H9 (cell line): ENCODE measurements around the gene NEUROG1. TPM values are rescaled to one million over a fixed set of nuclear protein-coding genes. Genes with fewer than 3 reads are reported as not detected.

Source experiments
- DNase-seq: peaks from one replicate; pipeline ENCODE4 v3.0.0-alpha.2; 2017
- H2AFZ ChIP-seq: one replicate; pipeline ENCODE4 v1.6.1; 2013; ENCODE audit warnings: mild to moderate bottlenecking, low read length, control low read depth, moderate library complexity
- H2AK5ac ChIP-seq: 2 replicates; pipeline ENCODE4 v1.6.1; 2013; ENCODE audit warnings: low read length, control low read depth, mixed read lengths; ENCODE audit not compliant: insufficient read length
- H2BK120ac ChIP-seq: one replicate; pipeline ENCODE4 v1.6.1; 2013; ENCODE audit warnings: low read depth, mild to moderate bottlenecking, low read length, control low read depth, inconsistent platforms; ENCODE audit not compliant: poor library complexity, severe bottlenecking
- H2BK12ac ChIP-seq: 2 replicates; pipeline ENCODE4 v1.6.1; 2013; ENCODE audit warnings: low read length, control low read depth, mixed read lengths, low read depth; ENCODE audit not compliant: insufficient read length
- H2BK15ac ChIP-seq: 2 replicates; pipeline ENCODE4 v1.6.1; 2013; ENCODE audit warnings: low read depth, low read length, control low read depth
- H2BK20ac ChIP-seq: one replicate; pipeline ENCODE4 v1.6.1; 2013; ENCODE audit warnings: low read depth, mild to moderate bottlenecking, low read length, control low read depth, inconsistent platforms; ENCODE audit not compliant: poor library complexity, severe bottlenecking
- H2BK5ac ChIP-seq: 2 replicates; pipeline ENCODE4 v1.6.1; 2013; ENCODE audit warnings: low read length, control low read depth, mixed read lengths; ENCODE audit not compliant: insufficient read length
- H3K14ac ChIP-seq: 2 replicates; pipeline ENCODE4 v1.6.1; 2013; ENCODE audit warnings: low read length, control low read depth; ENCODE audit not compliant: insufficient read depth
- H3K18ac ChIP-seq: 2 replicates; pipeline ENCODE4 v1.6.1; 2013; ENCODE audit warnings: low read depth, mild to moderate bottlenecking, mixed read lengths, low read length, control low read depth; ENCODE audit not compliant: insufficient read length
- H3K23ac ChIP-seq: 2 replicates; pipeline ENCODE4 v1.6.1; 2013; ENCODE audit warnings: low read length, control low read depth, mixed read lengths, low read depth; ENCODE audit not compliant: insufficient read length
- H3K23me2 ChIP-seq: 2 replicates; pipeline ENCODE4 v1.6.1; 2013; ENCODE audit warnings: low read depth, mild to moderate bottlenecking, mixed read lengths, low read length, control low read depth; ENCODE audit not compliant: insufficient read length, poor library complexity, severe bottlenecking
- H3K27ac ChIP-seq: 2 replicates; pipeline ENCODE4 v1.5.1; 2013; ENCODE audit warnings: low read length, control low read depth, mixed read lengths, low read depth; ENCODE audit not compliant: insufficient read length
- H3K27me3 ChIP-seq: 2 replicates; pipeline ENCODE4 v1.6.1; 2013; ENCODE audit warnings: low read length, control low read depth, inconsistent platforms; ENCODE audit not compliant: insufficient read depth
- H3K4ac ChIP-seq: 2 replicates; pipeline ENCODE4 v1.6.1; 2013; ENCODE audit warnings: low read depth, mild to moderate bottlenecking, control low read depth, inconsistent platforms, low read length, moderate library complexity
- H3K4me1 ChIP-seq: 2 replicates; pipeline ENCODE4 v1.6.1; 2013; ENCODE audit warnings: low read length, control low read depth, inconsistent platforms; ENCODE audit not compliant: insufficient read depth
- H3K4me2 ChIP-seq: 2 replicates; pipeline ENCODE4 v1.6.1; 2013; ENCODE audit warnings: low read length, control low read depth, mixed read lengths; ENCODE audit not compliant: insufficient read length, insufficient read depth
- H3K56ac ChIP-seq: 2 replicates; pipeline ENCODE4 v1.6.1; 2013; ENCODE audit warnings: low read depth, mild to moderate bottlenecking, mixed read lengths, low read length, control low read depth; ENCODE audit not compliant: insufficient read length
- H3K79me1 ChIP-seq: 2 replicates; pipeline ENCODE4 v1.6.1; 2013; ENCODE audit warnings: low read depth, mild to moderate bottlenecking, moderate library complexity, low read length, control low read depth, inconsistent platforms; ENCODE audit not compliant: insufficient read depth, poor library complexity, severe bottlenecking
- H3K79me2 ChIP-seq: 2 replicates; pipeline ENCODE4 v1.6.1; 2013; ENCODE audit warnings: low read length, control low read depth, inconsistent platforms; ENCODE audit not compliant: insufficient read depth
- H3K9ac ChIP-seq: 2 replicates; pipeline ENCODE4 v1.6.1; 2013; ENCODE audit warnings: low read length, control low read depth, mixed read lengths; ENCODE audit not compliant: insufficient read length; ENCODE audit errors: extremely low read depth
- H3K9me3 ChIP-seq: one replicate; pipeline ENCODE4 v1.6.1; 2013; ENCODE audit warnings: low read depth, low read length, inconsistent platforms; ENCODE audit not compliant: control insufficient read depth
- H3T11ph ChIP-seq: one replicate; pipeline ENCODE4 v1.6.1; 2013; ENCODE audit warnings: mild to moderate bottlenecking, low read length, control low read depth, inconsistent platforms
- H4K20me1 ChIP-seq: one replicate; pipeline ENCODE4 v1.6.1; 2013; ENCODE audit not compliant: control insufficient read depth, insufficient read length, insufficient read depth
- H4K5ac ChIP-seq: 2 replicates; pipeline ENCODE4 v1.6.1; 2013; ENCODE audit warnings: low read depth, mild to moderate bottlenecking, mixed read lengths, low read length, control low read depth; ENCODE audit not compliant: insufficient read length
- H4K8ac ChIP-seq: replicated peaks from 2 replicates; pipeline ENCODE4 v1.6.1; 2013; ENCODE audit warnings: low read length, control low read depth, mixed read lengths, low read depth; ENCODE audit not compliant: insufficient read length
- H4K91ac ChIP-seq: 2 replicates; pipeline ENCODE4 v1.6.1; 2013; ENCODE audit warnings: low read depth, mild to moderate bottlenecking, moderate library complexity, mixed read lengths, low read length, control low read depth; ENCODE audit not compliant: insufficient read length
- H3K27ac Mint-ChIP-seq, 3 experiments: 2 replicates in 2 of 3; 3 replicates in 1 of 3; pipeline ENCODE4 v1.8.0; 2020 to 2021; ENCODE audit warnings: mixed read lengths in 3 of 3, mild to moderate bottlenecking in 1 of 3, moderate library complexity in 1 of 3
- H3K27me3 Mint-ChIP-seq: 2 replicates; pipeline ENCODE4 v1.8.0; 2021; ENCODE audit warnings: low read depth, mild to moderate bottlenecking, moderate library complexity, mixed read lengths
- H3K36me3 Mint-ChIP-seq, 3 experiments: 2 replicates in 2 of 3; 3 replicates in 1 of 3; pipeline ENCODE4 v1.8.0; 2020 to 2021; ENCODE audit warnings: low read depth in 3 of 3, mixed read lengths in 3 of 3; ENCODE audit not compliant: insufficient read depth in 1 of 3
- H3K4me1 Mint-ChIP-seq, 2 experiments: 2 replicates each; pipeline ENCODE4 v1.8.0; 2020; ENCODE audit warnings: mixed read lengths in 2 of 2
- H3K4me3 Mint-ChIP-seq, 2 experiments: 2 replicates in 1 of 2; 3 replicates in 1 of 2; pipeline ENCODE4 v1.8.0; 2020 to 2021; ENCODE audit warnings: mild to moderate bottlenecking in 2 of 2, mixed read lengths in 2 of 2, moderate library complexity in 1 of 2
- H3K9me3 Mint-ChIP-seq, 2 experiments: 2 replicates in 1 of 2; 3 replicates in 1 of 2; pipeline ENCODE4 v1.8.0; 2020; ENCODE audit warnings: mild to moderate bottlenecking in 2 of 2, mixed read lengths in 2 of 2, moderate library complexity in 1 of 2
- WGBS: extraction: QIAGEN DNeasy Blood & Tissue Kit; methylation state at CpG from one replicate; pipeline ENCODE4 v1.1.7; 2013; ENCODE audit warnings: missing lambda C conversion rate, low lambda C conversion rate, mixed read lengths; ENCODE audit not compliant: insufficient read length; ENCODE audit errors: extremely low coverage; 5-methylcytosine and 5-hydroxymethylcytosine counted together
- total RNA-seq: library from RNA; stranded (reverse); gene quantifications from 2 replicates; pipeline ENCODE4 v1.2.1, GENCODE V29; 2021
- TF ChIP-seq, protein P1 (sequence below): fragments of 200-600 bp; sonication (generic); conservative IDR thresholded peaks from 3 replicates; pipeline ENCODE4 v1.8.0; 2021; ENCODE audit warnings: antibody characterized with exemption, mild to moderate bottlenecking

NEUROG1 gene
- total RNA-seq, 1 experiment from 2014 or later = not detected

GRCh38 chr5:135556620-135557019 lies 20.9 kb upstream of the NEUROG1 start:
- Histone ChIP-seq H2BK12ac (no peak overlapping the region), H3K56ac (no peak overlapping the region), H2AK5ac (no peak overlapping the region), H4K5ac (no peak overlapping the region), H3K18ac (no peak overlapping the region), H3K4me1 (no peaks in the 10 kb centered on the region), H3K23me2 (no peaks in the 10 kb centered on the region), H2AFZ (no peak overlapping the region), H3K9ac (no peak overlapping the region), H4K91ac (no peak overlapping the region), H3K23ac (no peak overlapping the region), H3T11ph (no peak overlapping the region), H3K4ac (no peak overlapping the region), H3K4me2 (no peak overlapping the region), H3K79me2 (no peaks in the 10 kb centered on the region), H3K14ac (no peak overlapping the region), H4K20me1 (no peaks in the 10 kb centered on the region), H4K8ac (no peak overlapping the region), H3K27me3 (peaks cover 1% of the 10 kb centered on the region), H3K27ac (no peak overlapping the region), H2BK5ac (no peak overlapping the region), H2BK120ac (no peak overlapping the region), H2BK20ac (no peak overlapping the region), H3K9me3 (no peaks in the 10 kb centered on the region), H3K79me1 (no peaks in the 10 kb centered on the region), H2BK15ac (no peak overlapping the region)
- Mint-ChIP-seq H3K9me3 (no peaks in the 10 kb centered on the region; a peak in 1 of 5 replicates), H3K4me1 (peaks cover 6 to 10% of the 10 kb centered on the region in 2 experiments), H3K4me3 (no peak overlapping the region), H3K27me3 (peaks cover 82% of the 10 kb centered on the region), H3K36me3 (no peaks in the 10 kb centered on the region), H3K27ac (no peak overlapping the region)
- TF ChIP-seq, protein P1, sequence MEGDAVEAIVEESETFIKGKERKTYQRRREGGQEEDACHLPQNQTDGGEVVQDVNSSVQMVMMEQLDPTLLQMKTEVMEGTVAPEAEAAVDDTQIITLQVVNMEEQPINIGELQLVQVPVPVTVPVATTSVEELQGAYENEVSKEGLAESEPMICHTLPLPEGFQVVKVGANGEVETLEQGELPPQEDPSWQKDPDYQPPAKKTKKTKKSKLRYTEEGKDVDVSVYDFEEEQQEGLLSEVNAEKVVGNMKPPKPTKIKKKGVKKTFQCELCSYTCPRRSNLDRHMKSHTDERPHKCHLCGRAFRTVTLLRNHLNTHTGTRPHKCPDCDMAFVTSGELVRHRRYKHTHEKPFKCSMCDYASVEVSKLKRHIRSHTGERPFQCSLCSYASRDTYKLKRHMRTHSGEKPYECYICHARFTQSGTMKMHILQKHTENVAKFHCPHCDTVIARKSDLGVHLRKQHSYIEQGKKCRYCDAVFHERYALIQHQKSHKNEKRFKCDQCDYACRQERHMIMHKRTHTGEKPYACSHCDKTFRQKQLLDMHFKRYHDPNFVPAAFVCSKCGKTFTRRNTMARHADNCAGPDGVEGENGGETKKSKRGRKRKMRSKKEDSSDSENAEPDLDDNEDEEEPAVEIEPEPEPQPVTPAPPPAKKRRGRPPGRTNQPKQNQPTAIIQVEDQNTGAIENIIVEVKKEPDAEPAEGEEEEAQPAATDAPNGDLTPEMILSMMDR = no peak
- no CpG with 5 or more reads among the region's 7 CpGs for WGBS
- no peak for DNase-seq
